Bronchial epithelial cell (primary cell): ENCODE measurements around the gene PRDX5. TPM values are rescaled to one million over a fixed set of nuclear protein-coding genes. Genes with fewer than 3 reads are reported as not detected.
"Not testable (repeated sequence)": the region's sequence is repeated elsewhere in the genome, so short reads cannot be mapped to it uniquely, and the experiment has no call there.

Experiments used
- DNase-seq: peaks from one replicate; pipeline ENCODE4 v3.0.0-alpha.2; 2010; ENCODE audit warnings: low read depth
- FAIRE-seq: peaks from 2 replicates; lab custom pipeline; 2011; peaks lifted over from hg19 to GRCh38; lab: Jason Lieb, UNC
- H3K27me3 ChIP-seq: 2 replicates; pipeline ENCODE4 v1.5.1; 2011; ENCODE audit warnings: low read length; ENCODE audit not compliant: control insufficient read depth, insufficient read depth
- H3K36me3 ChIP-seq: 2 replicates; pipeline ENCODE4 v1.5.1; 2011; ENCODE audit warnings: low read length; ENCODE audit not compliant: control insufficient read depth, insufficient read depth
- H3K4me3 ChIP-seq: 2 replicates; pipeline ENCODE4 v1.5.1; 2011; ENCODE audit warnings: mild to moderate bottlenecking, low read depth, low read length, control low read depth
- CTCF ChIP-seq: IDR thresholded peaks from 2 replicates; pipeline ENCODE4 v1.5.1; 2011; ENCODE audit warnings: mild to moderate bottlenecking, moderate library complexity, low read length, control low read depth, inconsistent platforms; ENCODE audit not compliant: insufficient read depth, severe bottlenecking
- total RNA-seq: library from RNA; depleted of rRNA; stranded (reverse); fragments of >200 nt; gene quantifications from 2 replicates; pipeline ENCODE4 v1.2.1, GENCODE V29; 2014

The PRDX5 gene
- total RNA-seq, 1 donor from 2014 or later: 649 TPM

GRCh38 chr11:64305075-64305690, 12.7 kb upstream of the PRDX5 start, which contains the start of gene ESRRA:
Gene ESRRA, plus strand, starts transcription at chr11:64305524. Its CDS starts 1,656 bp downstream, at chr11:64307180.
- FAIRE-seq: no peak
- Histone ChIP-seq H3K27me3 (peaks cover 3% of the 10 kb centered on the region), H3K4me3 (peak within 1 kb of the TSS; percentile 77), H3K36me3 (peaks cover 4% of the 10 kb centered on the region)
- DNase-seq: peak; percentile 89
- TF ChIP-seq CTCF: no peak

DNA sequence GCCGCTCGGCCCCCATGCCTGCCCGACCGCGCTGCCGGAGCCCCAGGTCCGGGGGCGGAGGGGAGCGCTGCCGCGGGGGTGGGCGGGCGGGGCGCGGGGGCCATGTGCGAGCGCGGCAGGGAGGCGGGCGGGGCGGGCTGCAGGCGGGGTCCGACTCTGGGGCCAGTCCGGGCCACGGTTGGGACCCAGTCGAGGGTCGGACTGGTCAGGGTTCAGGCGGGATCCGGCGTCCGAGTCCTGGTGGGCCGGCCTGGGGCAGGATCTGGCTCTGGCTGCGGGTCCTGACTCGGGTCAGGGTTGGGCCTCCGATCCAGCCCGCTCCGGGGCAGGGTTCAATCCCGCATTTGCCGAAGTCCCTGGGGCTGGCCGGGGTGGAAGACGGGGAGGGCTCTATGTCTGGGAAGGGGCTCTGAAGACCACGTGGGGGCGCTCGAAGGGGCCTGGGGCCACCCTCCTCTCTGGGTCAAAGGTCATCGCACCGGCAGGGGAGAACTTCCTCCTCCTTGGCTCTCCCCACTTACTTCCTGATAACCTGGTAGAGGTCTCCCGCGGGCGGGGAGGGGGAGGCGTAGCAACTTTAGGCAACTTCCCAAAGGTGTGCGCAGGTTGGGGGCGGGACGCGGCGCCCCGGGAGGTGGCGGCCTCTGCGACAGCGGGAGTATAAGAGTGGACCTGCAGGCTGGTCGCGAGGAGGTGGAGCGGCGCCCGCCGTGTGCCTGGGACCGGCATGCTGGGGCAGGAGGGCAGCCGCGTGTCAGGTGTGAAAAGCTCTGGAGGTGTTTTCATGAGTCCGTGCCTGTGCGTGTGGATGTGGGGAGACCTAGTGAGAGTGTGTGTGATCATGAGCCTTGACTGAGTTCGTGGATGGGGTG, 12.0 kb upstream of the PRDX5 start:
- DNase-seq: peak; percentile 24
- Histone ChIP-seq H3K27me3 (no peaks in the 10 kb centered on the region), H3K36me3 (peaks cover 4% of the 10 kb centered on the region), H3K4me3 (peak overlapping the region; percentile 77)
- no peak for FAIRE-seq
- peak; percentile 41 for TF ChIP-seq CTCF

- DNase-seq (no peak), FAIRE-seq (no peak)
- TF ChIP-seq CTCF: no peak
- peak overlapping the region; percentile 77 for H3K4me3 ChIP-seq
- no peaks in the 10 kb centered on the region for H3K27me3 ChIP-seq
- peaks cover 4% of the 10 kb centered on the region for H3K36me3 ChIP-seq
Measured at GRCh38 chr11:64306563-64306875, 11.4 kb upstream of the PRDX5 start.

DNA sequence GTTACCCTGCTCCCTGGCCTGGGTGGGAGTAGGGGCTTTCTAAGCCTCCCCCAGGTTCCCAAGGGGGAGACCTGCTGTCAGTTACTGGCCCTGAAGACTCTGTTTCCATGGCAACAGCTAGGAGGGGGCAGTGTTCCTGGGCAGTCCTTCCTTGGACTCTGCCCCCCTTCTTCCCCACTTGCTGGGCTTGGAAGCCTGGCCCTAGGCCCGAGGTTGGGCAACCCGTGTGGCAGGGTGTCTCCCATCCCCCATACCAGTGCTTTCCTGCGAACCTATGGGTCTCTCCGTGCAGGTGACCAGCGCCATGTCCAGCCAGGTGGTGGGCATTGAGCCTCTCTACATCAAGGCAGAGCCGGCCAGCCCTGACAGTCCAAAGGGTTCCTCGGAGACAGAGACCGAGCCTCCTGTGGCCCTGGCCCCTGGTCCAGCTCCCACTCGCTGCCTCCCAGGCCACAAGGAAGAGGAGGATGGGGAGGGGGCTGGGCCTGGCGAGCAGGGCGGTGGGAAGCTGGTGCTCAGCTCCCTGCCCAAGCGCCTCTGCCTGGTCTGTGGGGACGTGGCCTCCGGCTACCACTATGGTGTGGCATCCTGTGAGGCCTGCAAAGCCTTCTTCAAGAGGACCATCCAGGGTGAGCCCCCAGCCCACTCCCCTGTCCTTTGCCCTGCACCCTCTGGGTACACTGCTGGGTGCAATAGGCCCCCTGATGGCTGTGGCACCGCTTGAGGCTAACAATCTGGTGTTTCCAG, 10.9 kb upstream of the PRDX5 start:
- no peaks in the 10 kb centered on the region for H3K27me3 ChIP-seq
- FAIRE-seq (no peak), DNase-seq (no peak)
- no peak overlapping the region for H3K4me3 ChIP-seq
- TF ChIP-seq CTCF: no peak
- peaks cover 4% of the 10 kb centered on the region for H3K36me3 ChIP-seq

GRCh38 chr11:64307795-64308194, 10.1 kb upstream of the PRDX5 start:
- H3K36me3 ChIP-seq: not testable (repeated sequence)

GRCh38 chr11:64312947-64313346, 5.0 kb upstream of the PRDX5 start:
- Histone ChIP-seq H3K36me3 (peaks cover 10% of the 10 kb centered on the region), H3K4me3 (no peak overlapping the region), H3K27me3 (no peaks in the 10 kb centered on the region)
- FAIRE-seq: no peak
- no peak for DNase-seq
- no peak for TF ChIP-seq CTCF

More at GRCh38 chr11:64307795-64308194, 10.1 kb upstream of the PRDX5 start:
- not testable (repeated sequence) for H3K4me3 ChIP-seq, H3K27me3 ChIP-seq, DNase-seq, FAIRE-seq
